Stimulated activated CD4-positive, alpha-beta T cell treated with anti-CD3 and anti-CD28 coated beads, Interleukin-1b, Interleukin-23, amount 100 ng/mL, for 4 hours (primary cell): ENCODE results near the gene CCBE1.

Experiments
- DNase-seq, 2 donors: peaks; one replicate each; pipeline ENCODE4 v3.0.0-alpha.2; 2020; ENCODE audit warnings: low read depth in 2 of 2

Gene CCBE1

GRCh38 chr18:59388817-59389216 is 308.4 kb downstream of the CCBE1 start:
- DNase-seq = no peak

- no peak for DNase-seq
Measured at GRCh38 chr18:59387687-59388565, 309.3 kb downstream of the CCBE1 start.

GRCh38 chr18:59386909-59387686 is 310.1 kb downstream of the CCBE1 start:
- no peak for DNase-seq

DNA sequence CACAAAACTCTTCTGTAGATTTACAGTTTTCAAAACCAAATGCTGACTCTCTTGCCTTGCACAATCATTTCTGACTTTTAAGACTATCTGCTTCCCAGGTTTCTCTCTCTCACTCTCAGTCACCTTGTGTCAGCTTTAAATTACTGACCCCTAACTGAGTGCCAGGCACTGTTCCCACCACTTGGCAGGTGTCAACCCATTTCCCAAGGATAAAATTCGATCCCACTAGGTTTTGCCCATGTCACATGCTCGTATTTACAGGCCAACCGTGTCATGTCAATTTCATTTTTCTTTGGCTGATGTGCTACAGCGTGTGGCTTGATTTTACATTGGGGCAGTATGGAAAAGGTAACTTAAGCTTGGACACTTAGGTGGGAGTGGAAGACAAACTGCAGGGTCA is 312.0 kb downstream of the CCBE1 start:
- no peak for DNase-seq

DNA sequence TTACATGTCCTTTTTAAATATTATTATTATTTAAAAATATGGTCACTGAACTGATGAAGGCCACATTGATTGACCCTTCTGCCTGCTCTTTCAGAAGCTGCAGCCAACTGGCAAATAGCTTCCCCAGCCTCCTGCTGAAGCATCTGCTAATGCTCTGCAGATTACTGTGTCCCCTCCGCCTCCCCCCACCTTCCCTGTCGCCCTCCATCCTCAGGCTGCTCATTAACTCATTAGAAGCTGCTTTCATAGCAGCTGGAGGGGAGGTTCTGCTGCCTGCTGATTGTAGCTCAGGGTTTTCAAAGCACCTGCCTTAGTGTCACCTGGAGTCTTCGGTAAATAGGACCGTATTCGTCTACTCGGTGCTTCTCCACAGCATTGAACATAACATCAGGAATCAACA is 313.4 kb downstream of the CCBE1 start:
- no peak for DNase-seq

DNA sequence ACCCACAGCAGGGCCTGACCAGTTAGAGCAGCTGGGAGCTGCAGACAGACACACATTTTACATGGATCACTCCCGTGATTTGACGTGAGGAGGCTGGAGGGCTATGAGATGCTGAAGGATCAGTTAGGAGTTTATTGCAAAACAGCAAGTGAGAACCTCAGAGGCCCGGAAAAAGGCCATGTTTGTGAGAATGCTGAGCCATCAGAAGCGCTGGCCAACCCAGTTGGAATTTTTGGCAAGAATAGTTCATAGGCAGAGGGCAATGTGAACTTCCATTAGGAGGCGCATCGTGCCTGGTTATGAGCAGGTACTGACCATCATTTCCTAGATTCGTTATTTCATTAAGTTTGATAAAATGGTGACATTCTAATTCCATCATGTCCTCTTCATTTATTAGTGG is 314.8 kb downstream of the CCBE1 start:
- no peak for DNase-seq

- no peak for DNase-seq
Measured at GRCh38 chr18:59381949-59382348, 315.3 kb downstream of the CCBE1 start.
